A549 (cell line): ENCODE data around the gene SENP7.

Experiments used
- CTCF ChIP-seq: fragments of >200 bp; sonication (Bioruptor Twin); formaldehyde crosslinking; IDR thresholded peaks from 3 replicates; pipeline ENCODE4 v1.5.1; 2016
- FOSB ChIP-seq: fragments of 250-450 bp; sonication (Bioruptor Pico); IDR thresholded peaks from 2 replicates; pipeline ENCODE4 v1.5.0; 2020; ENCODE audit warnings: mild to moderate bottlenecking, moderate library complexity
- MAX ChIP-seq: IDR thresholded peaks from 2 replicates; pipeline ENCODE4 v1.6.1; 2012
- PBX3 ChIP-seq: IDR thresholded peaks from 2 replicates; pipeline ENCODE4 v1.6.1; 2012
- REST ChIP-seq: fragments of 200-600 bp; sonication (generic); IDR thresholded peaks from 2 replicates; pipeline ENCODE4 v1.6.1; 2016; ENCODE audit warnings: antibody characterized with exemption, mild to moderate bottlenecking, moderate library complexity

DNA sequence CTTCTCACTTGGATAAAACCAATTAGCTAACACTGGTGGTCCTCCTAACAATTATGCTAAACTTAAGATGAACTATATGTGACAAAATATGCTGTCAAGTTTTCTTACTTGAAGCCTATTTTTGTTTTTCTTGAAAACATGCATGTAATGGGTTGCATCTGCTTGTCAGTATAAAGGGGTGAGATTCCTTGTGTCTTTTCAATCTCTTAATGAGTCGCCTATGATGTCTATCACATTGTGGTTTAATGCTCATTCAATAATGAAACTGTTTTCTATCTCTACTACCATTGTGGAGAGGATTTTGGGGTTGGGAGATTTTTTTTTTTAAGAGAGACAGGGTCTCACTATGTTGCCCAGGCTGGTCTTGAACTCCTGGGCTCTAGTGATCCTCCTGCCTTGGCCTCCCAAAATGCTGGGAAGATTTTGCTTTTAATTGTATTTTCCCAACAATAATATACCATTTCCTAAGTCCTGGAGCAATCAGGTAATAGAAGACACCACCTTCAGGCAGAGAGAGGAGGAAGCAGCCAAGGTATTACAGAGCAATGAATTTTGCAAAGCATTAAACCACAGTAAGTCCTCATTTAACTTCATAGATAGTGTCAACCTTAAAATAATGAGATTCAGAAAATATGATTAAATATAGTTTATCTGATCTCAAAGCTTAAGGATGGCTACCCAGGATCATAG, 31.3 kb upstream of the SENP7 start:
- TF ChIP-seq MAX (no peak), CTCF (no peak), FOSB (CRISPR knock-in tag) (no peak), PBX3 (no peak), REST (no peak)
